Stimulated activated naive B cell treated with anti-CD40 and anti-IgM and Interleukin-4, amounts not matched to agents 10 μg/mL and 1 μg/mL and 100 μg/mL, for 72 hours (primary cell): Measurements from ENCODE around the gene TSPO2.
"Not testable (repeated sequence)": the region's sequence is repeated elsewhere in the genome, so short reads cannot be mapped to it uniquely, and the experiment has no call there.

Source experiments
- ATAC-seq, 2 donors: fragments of 150-1000 bp; cut with Tn5 transposase; replicated peaks; 2 replicates each; pipeline ENCODE4 v1.10.0; 2021; ENCODE audit warnings: moderate library complexity in 1 of 2
- DNase-seq: peaks from one replicate; pipeline ENCODE4 v3.0.0; 2021
- H3K27ac Mint-ChIP-seq: one replicate; pipeline ENCODE4 v1.8.0; 2022; ENCODE audit warnings: mild to moderate bottlenecking, mixed read lengths
- H3K27me3 Mint-ChIP-seq, 2 donors: one replicate each; pipeline ENCODE4 v1.8.0; 2022; ENCODE audit warnings: mixed read lengths in 2 of 2
- H3K36me3 Mint-ChIP-seq, 2 donors: one replicate each; pipeline ENCODE4 v1.8.0; 2022; ENCODE audit warnings: mixed read lengths in 2 of 2, mild to moderate bottlenecking in 1 of 2
- H3K4me1 Mint-ChIP-seq, 2 donors: one replicate each; pipeline ENCODE4 v1.8.0; 2022; ENCODE audit warnings: mixed read lengths in 2 of 2, mild to moderate bottlenecking in 1 of 2
- H3K4me3 Mint-ChIP-seq, 2 donors: one replicate each; pipeline ENCODE4 v1.8.0; 2022; ENCODE audit warnings: mild to moderate bottlenecking in 2 of 2, mixed read lengths in 2 of 2, moderate library complexity in 1 of 2
- H3K9me3 Mint-ChIP-seq, 2 donors: one replicate each; pipeline ENCODE4 v1.8.0; 2022; ENCODE audit warnings: mixed read lengths in 2 of 2, mild to moderate bottlenecking in 1 of 2

Gene TSPO2, protein sequence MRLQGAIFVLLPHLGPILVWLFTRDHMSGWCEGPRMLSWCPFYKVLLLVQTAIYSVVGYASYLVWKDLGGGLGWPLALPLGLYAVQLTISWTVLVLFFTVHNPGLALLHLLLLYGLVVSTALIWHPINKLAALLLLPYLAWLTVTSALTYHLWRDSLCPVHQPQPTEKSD

DNA sequence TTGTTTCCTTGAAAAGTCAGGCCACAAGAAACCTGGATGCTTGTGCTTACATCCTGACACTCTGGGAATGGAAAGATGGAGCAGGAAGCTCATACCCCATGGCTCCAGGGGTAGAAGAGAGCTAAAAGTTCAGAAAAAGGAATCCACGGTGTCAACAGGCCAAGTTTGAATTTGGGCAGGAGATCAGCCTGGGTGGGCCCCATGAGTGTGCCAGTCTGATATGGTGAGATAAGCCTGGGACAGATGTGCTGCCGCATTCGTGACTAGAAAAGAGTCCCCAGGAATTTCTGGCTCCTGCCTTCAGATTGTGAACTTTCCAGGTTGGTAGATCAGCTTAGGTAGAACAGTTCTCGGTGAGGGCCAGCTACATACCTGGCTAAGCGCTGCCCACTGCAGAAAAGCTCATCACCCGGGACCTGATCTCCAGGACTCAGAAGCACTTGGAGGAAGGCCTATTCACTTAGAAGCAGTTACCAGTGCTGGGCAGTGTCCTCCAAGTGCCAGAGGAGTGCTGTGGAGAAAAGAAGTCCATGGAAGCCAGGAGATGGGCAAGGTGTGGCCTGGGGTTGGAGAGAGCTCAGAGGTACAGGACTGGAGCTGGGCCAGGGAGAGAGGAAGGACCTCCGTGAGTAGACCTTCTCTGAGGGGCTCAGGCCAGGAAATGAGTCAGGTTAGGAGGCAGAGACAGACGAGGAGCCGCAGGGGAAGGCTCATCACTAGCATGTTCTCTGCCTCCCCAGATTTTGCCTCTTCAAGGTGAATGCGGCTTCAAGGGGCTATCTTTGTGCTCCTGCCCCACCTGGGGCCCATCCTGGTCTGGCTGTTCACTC lies at the start of gene TSPO2:
Gene TSPO2, plus strand, starts transcription at position 242 of the 830 bp plus-strand sequence. Its CDS starts 519 bp downstream, at position 761.
- DNase-seq = no peak
- H3K9me3 Mint-ChIP-seq = no peaks in the 10 kb centered on the region
- no peaks in the 10 kb centered on the region for H3K27me3 Mint-ChIP-seq
- ATAC-seq = no peak
- H3K4me3 Mint-ChIP-seq = no peak within 1 kb of the TSS
- peaks cover 4 to 8% of the 10 kb centered on the region in 2 donors for H3K4me1 Mint-ChIP-seq
- H3K27ac Mint-ChIP-seq = no peak within 1 kb of the TSS
- H3K36me3 Mint-ChIP-seq = peaks cover 4 to 17% of the 10 kb centered on the region in 2 donors

DNA sequence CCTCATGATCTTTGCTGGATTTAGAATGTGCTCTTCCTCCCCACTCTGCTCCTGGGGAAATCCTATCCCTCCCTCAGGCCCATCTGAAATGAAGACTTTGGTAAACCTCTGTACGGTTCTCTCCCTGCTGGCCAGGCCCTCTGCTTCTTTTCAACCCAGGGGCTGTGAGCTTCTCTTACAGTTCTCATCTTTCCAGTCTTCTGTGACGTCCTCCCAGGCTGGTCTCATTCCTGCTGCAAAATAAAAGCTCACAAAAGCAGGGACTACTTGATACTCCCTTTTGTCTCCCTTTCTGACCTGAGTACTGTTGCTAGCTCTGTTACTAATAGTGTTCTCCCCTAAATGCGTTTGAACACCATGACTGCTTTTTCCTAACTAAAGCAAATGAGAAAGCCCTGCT lies 49.5 kb upstream of the TSPO2 start:
- ATAC-seq (no peak), DNase-seq (no peak)
- peaks cover 44 to 45% of the 10 kb centered on the region in 2 donors for H3K27me3 Mint-ChIP-seq
- H3K9me3 Mint-ChIP-seq = no peaks in the 10 kb centered on the region
- H3K4me3 Mint-ChIP-seq = no peak overlapping the region
- no peaks in the 10 kb centered on the region for H3K36me3 Mint-ChIP-seq
- no peak overlapping the region for H3K27ac Mint-ChIP-seq
- peaks cover 0 to 3% of the 10 kb centered on the region in 2 donors for H3K4me1 Mint-ChIP-seq

DNA sequence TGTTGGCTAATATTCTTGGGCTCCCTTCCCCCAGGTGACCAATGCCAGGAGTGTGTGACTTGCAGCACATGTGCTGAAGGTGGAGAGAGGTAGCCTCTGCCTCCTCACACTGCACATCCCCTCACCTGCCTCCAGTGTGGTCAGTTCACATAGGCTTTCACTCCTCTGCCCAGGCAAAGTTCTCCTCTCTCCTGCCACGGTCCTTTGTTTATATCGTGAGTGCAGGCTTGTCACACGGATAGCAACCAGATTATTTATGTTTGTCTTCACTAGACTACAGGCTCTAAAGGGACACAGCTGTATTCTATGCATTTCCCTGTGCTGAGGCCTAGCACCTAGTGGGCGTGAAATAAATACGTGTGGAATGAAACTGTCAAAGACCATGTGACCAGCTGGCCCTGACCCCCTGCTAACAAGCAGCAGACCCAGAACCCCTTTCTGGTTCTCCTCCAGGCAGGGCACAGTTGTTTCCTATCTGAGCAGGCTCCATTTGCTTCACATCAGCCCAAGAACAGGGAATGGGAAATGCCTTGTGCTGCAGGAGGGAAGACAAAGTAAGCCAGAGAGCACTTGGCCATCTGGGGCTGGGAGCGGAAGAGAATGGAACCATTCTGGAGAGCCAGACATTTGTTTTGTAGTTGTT lies 45.6 kb upstream of the TSPO2 start:
- DNase-seq = no peak
- ATAC-seq = no peak
- H3K4me1 Mint-ChIP-seq = peaks cover 6 to 10% of the 10 kb centered on the region in 2 donors
- H3K9me3 Mint-ChIP-seq = no peaks in the 10 kb centered on the region
- no peak overlapping the region for H3K4me3 Mint-ChIP-seq
- H3K36me3 Mint-ChIP-seq = no peaks in the 10 kb centered on the region
- H3K27ac Mint-ChIP-seq = no peak overlapping the region
- peaks cover 46% of the 10 kb centered on the region in 2 donors for H3K27me3 Mint-ChIP-seq

DNA sequence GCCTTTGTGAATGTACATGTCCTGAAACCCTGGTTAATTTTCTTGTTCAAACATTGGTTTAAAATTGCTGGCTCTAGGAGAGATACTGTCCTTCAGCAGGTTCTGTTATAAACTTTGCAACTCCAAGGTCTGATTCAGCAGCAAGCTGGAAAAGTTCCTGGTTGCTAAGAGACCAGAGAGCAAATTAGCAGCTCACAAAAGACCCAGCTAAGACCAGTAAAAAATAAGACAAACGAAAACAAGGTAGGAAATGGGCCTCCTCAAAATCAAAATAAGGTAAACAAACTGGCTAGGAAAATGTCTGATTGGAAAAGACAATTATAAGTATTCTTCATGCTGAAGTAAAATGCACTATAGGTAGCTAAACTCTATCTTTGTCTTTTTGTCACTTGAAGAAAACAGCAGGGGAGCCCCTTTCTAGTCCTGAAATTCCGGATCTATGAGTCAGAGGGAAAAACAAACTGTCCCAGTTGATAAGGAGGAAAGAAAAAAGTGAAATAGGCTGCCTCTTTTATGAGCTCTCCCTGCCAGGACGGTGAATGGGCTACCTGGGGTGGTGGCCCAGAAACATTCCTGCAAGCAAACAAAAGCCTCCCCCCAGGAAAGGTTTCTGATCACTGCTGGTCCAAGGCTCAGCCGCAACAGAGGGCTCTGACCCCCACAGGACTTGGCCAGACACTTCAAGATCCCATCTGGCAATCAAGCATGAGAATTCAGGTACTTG lies 44.9 kb upstream of the TSPO2 start:
- peaks cover 41 to 42% of the 10 kb centered on the region in 2 donors for H3K27me3 Mint-ChIP-seq

DNA sequence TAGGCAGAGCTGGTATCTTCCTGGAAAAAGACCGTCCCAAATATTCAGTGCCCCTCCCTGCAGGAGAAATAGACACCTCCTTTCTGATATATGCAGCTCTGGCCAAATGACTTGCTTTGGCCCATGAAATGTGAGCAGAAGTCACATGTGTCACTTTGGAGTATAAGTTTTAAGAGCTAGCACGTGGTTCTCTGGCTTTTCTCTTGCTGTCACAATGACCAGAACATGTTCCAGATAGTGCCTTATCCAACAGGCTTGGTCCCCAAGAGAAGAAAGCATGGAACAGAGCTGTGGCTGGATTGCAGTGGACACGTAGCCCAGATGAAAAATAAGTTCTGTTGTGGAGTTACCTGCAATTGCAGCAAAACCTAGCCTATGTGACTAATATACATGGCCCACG lies 43.6 kb upstream of the TSPO2 start:
- Mint-ChIP-seq H3K27me3 (peaks cover 45 to 46% of the 10 kb centered on the region in 2 donors), H3K27ac (no peak overlapping the region), H3K4me3 (no peak overlapping the region), H3K4me1 (peaks cover 6 to 10% of the 10 kb centered on the region in 2 donors), H3K9me3 (no peaks in the 10 kb centered on the region), H3K36me3 (no peaks in the 10 kb centered on the region)
- ATAC-seq (no peak), DNase-seq (no peak)

More for the DNA sequence above, 44.9 kb upstream of the TSPO2 start:
- Mint-ChIP-seq H3K4me1 (peaks cover 6 to 10% of the 10 kb centered on the region in 2 donors), H3K4me3 (no peak overlapping the region), H3K36me3 (no peaks in the 10 kb centered on the region), H3K9me3 (no peaks in the 10 kb centered on the region), H3K27ac (no peak overlapping the region)
- ATAC-seq = no peak
- no peak for DNase-seq

DNA sequence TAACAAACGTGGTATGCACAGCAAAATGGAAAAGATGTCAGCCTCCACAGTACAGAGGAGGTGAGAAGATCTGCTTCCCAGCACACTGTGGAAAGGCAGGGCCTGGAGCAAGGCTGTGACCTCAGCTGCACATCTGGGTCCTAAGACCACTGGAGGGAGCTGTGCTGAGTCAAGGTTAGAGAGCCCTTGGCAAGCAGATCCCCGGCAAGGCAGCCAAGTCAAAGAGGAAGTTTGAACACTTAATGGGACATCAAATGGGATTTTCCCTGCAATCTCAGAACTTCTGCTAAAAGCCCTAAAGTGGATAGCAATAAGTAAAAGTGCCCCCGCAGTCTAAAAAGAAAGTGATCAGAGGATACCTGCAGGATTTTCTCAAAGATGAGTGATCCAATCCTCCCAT lies 42.7 kb upstream of the TSPO2 start:
- no peak overlapping the region for H3K27ac Mint-ChIP-seq

DNA sequence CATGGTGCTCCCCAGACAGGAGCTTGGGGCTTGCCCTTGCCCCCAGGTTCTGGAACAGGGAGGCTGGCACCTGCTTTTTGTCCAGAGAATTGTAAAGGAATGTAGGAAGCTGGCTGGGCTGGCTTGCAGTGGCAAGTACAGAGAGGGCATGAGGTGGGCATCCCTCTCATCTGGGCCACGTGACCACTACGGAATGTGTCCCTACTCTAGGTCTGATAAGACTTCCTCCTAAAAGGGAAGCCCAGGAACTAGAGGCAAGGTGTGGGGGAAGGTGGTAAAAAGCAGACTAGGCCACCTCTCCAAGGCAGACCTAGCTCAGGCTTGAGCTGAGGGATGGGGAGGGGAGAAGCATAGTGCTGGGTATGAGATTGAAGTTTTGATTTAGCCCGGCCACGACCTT lies 42.0 kb upstream of the TSPO2 start:
- DNase-seq (no peak), ATAC-seq (no peak)
- Mint-ChIP-seq H3K36me3 (no peaks in the 10 kb centered on the region), H3K9me3 (no peaks in the 10 kb centered on the region), H3K27ac (no peak overlapping the region), H3K4me3 (no peak overlapping the region), H3K4me1 (peaks cover 6 to 10% of the 10 kb centered on the region in 2 donors), H3K27me3 (peaks cover 40 to 44% of the 10 kb centered on the region in 2 donors)

More for the DNA sequence above, 42.7 kb upstream of the TSPO2 start:
- H3K9me3 Mint-ChIP-seq = no peaks in the 10 kb centered on the region
- DNase-seq (peak; percentile 20), ATAC-seq (peak; percentile 60 to 78)
- H3K4me1 Mint-ChIP-seq = peaks cover 6 to 10% of the 10 kb centered on the region in 2 donors
- H3K36me3 Mint-ChIP-seq = no peaks in the 10 kb centered on the region
- H3K27me3 Mint-ChIP-seq = peaks cover 44 to 46% of the 10 kb centered on the region in 2 donors
- no peak overlapping the region for H3K4me3 Mint-ChIP-seq

DNA sequence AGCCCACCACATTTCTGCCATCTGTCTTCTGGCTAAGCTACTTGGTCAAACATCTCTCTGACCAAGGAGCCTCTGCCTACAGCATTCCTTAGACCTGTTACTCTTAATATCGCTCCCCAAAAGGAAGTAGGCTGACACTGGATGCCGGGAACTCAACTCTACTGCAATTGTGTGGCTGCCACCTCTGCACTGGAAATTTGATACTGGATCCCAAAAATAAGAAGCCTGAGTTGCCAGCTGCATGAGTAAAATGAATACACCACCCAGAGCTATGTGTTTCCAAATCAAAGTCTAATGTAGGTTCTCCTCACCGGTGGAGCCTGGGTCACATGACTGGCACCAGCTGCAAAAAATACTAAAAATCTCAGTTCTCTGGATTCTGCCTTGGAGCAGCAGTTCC lies 40.1 kb upstream of the TSPO2 start:
- H3K4me3 Mint-ChIP-seq = no peak overlapping the region
- no peak overlapping the region for H3K27ac Mint-ChIP-seq
- ATAC-seq (no peak), DNase-seq (no peak)
- no peaks in the 10 kb centered on the region for H3K9me3 Mint-ChIP-seq
- H3K36me3 Mint-ChIP-seq = no peaks in the 10 kb centered on the region
- H3K27me3 Mint-ChIP-seq = peaks cover 32 to 36% of the 10 kb centered on the region in 2 donors
- H3K4me1 Mint-ChIP-seq = peaks cover 6 to 10% of the 10 kb centered on the region in 2 donors

DNA sequence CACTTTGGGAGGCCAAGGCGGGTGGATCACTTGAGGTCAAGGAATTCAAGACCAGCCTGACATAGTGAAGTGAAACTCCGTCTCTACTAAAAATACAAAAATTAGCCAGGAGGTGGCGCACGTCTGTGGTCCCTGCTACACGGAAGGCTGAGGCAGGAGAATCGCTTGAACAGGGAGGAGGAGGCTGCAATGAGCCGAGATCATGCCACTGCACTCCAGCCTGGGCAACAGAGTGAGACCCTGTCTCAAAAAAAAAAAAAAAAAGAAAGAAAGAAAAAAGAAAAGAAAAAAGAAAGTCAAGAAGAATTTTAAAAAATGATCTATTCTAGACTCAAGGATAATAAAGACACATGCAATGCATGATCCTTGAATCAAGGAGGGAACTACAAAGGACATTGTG lies 36.0 kb upstream of the TSPO2 start:
- H3K4me1 Mint-ChIP-seq, H3K4me3 Mint-ChIP-seq, H3K36me3 Mint-ChIP-seq, H3K9me3 Mint-ChIP-seq, H3K27ac Mint-ChIP-seq: not testable (repeated sequence)
- ATAC-seq = peak; percentile 79 to 89
- peaks cover 16 to 23% of the 10 kb centered on the region in 2 donors for H3K27me3 Mint-ChIP-seq
- peak; percentile 39 for DNase-seq

DNA sequence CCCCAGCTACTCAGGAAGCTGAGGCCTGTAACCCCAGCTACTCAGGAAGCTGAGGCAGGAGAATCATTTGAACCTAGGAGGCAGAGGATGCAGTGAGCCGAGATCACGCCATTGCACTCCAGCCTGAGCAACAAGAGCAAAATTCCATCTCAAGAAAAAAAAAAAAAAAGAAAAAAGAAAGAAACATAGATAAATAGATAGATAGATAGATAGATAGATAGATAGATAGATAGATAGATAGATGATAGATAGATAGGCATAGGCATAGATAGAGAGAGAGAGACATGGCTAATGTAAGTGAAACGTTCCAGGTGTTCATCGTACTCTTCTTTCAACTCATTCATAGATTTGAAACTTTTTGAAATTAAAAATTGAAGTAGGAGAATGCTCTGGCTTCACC lies 35.3 kb upstream of the TSPO2 start:
- peaks cover 16 to 23% of the 10 kb centered on the region in 2 donors for H3K27me3 Mint-ChIP-seq
- H3K27ac Mint-ChIP-seq, DNase-seq, H3K4me3 Mint-ChIP-seq, H3K9me3 Mint-ChIP-seq, ATAC-seq, H3K36me3 Mint-ChIP-seq, H3K4me1 Mint-ChIP-seq: not testable (repeated sequence)

DNA sequence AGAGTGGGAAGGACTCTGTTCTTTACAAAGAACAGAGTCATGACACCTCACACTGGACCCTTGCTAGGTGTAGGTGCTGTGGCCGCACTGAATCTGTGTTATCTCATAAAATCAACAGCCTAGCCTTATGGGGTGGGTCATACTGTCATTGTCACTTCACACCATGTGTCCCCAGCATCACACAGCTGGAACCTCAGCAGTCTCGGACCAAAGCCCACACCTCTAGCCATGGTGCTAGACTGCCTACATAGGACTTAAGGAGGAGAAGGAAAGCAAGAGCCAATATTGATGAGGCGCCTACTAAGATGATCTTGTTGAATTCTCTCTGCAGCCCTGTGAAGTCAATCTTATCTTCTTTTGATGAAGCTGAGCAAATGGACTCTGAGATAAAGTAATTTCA lies 34.3 kb upstream of the TSPO2 start:
- DNase-seq (no peak), ATAC-seq (no peak)
- Mint-ChIP-seq H3K4me3 (no peak overlapping the region), H3K4me1 (no peaks in the 10 kb centered on the region), H3K27ac (no peak overlapping the region), H3K36me3 (no peaks in the 10 kb centered on the region), H3K9me3 (no peaks in the 10 kb centered on the region), H3K27me3 (peaks cover 13 to 18% of the 10 kb centered on the region in 2 donors)

DNA sequence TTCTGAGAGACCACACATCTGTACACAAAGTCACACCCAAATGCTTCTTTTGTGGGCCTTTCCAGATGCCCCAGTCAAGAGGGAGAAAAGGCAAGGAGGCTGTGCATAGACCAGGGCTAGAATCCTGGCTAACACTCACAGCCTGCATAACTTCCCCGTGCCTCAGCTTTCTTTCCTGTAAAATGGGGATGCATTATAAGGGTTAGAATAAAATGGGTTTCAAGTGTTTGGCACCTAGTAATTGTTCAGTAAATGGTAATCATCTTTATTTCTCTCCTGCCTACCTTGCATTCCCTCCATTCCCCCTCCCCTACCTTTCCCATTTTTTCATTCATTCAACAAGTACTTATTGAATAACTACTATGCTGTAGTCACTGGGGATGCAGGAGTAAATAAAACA lies 32.6 kb upstream of the TSPO2 start:
- peaks cover under 1 to 5% of the 10 kb centered on the region in 2 donors for H3K27me3 Mint-ChIP-seq
- H3K36me3 Mint-ChIP-seq = no peaks in the 10 kb centered on the region

DNA sequence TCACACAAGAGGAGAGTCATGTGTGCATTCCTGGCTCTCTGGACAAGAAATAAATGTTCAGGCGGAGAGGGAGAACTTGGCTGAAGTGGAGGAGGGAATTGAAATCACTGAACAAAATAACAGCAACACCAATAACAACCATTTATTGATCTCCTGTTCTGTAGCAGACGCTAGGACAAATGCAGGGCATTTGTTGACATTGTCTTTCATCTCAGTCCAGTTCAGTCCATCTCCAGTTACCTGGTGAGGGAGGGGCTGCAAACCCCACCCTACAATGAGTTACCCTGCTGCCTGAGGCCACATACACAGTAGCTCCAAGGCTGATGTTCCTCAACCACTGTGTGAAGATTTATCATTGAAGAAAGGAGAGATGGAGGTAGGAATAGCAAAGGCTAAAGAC lies 30.6 kb upstream of the TSPO2 start:
- no peak overlapping the region for H3K4me3 Mint-ChIP-seq
- no peak overlapping the region for H3K27ac Mint-ChIP-seq
- no peaks in the 10 kb centered on the region for H3K9me3 Mint-ChIP-seq

More for the DNA sequence above, 32.6 kb upstream of the TSPO2 start:
- Mint-ChIP-seq H3K4me1 (no peaks in the 10 kb centered on the region), H3K9me3 (no peaks in the 10 kb centered on the region), H3K4me3 (no peak overlapping the region), H3K27ac (no peak overlapping the region)
- no peak for ATAC-seq
- no peak for DNase-seq

More for the DNA sequence above, 30.6 kb upstream of the TSPO2 start:
- peaks cover 0 to 4% of the 10 kb centered on the region in 2 donors for H3K27me3 Mint-ChIP-seq
- H3K36me3 Mint-ChIP-seq = no peaks in the 10 kb centered on the region
- no peaks in the 10 kb centered on the region for H3K4me1 Mint-ChIP-seq
- ATAC-seq (no peak), DNase-seq (no peak)
